ENCODE measurements around the gene PDPK1.
"Not testable (repeated sequence)": the region's sequence is repeated elsewhere in the genome, so short reads cannot be mapped to it uniquely, and the experiment has no call there.

Gene PDPK1

GRCh38 chr16:2550283-2550878 is 12.6 kb downstream of the PDPK1 start:
- DNase-seq: not testable (repeated sequence)

GRCh38 chr16:2551420-2551889 is 13.6 kb downstream of the PDPK1 start:
- DNase-seq: not testable (repeated sequence)

- DNase-seq: not testable (repeated sequence)
Observed at GRCh38 chr16:2554709-2555425, 17.0 kb downstream of the PDPK1 start.

- DNase-seq: not testable (repeated sequence)
Observed at GRCh38 chr16:2557150-2557549, 19.3 kb downstream of the PDPK1 start.

- not testable (repeated sequence) for DNase-seq
Observed at GRCh38 chr16:2560131-2560797, 22.4 kb downstream of the PDPK1 start.

DNA sequence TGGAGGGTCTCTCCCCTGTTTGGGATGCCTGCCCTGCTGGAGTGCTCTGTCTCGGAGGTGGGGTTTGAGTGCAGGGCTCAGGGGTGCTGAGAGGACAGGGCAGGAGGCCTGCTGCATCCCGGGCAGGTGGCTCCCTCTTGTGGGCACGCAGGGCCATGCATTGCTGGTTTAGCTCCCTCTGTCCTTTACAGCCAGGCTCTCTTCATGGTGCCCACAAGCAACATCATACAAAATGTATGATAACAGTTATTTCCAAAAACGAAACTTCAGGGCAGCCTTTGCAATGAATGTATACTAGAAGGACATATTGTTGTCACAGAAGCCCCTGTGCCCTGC is 22.9 kb downstream of the PDPK1 start:
- peak; percentile 75 for DNase-seq

- DNase-seq: not testable (repeated sequence)
Observed at GRCh38 chr16:2567506-2567905, 29.7 kb downstream of the PDPK1 start.

DNA sequence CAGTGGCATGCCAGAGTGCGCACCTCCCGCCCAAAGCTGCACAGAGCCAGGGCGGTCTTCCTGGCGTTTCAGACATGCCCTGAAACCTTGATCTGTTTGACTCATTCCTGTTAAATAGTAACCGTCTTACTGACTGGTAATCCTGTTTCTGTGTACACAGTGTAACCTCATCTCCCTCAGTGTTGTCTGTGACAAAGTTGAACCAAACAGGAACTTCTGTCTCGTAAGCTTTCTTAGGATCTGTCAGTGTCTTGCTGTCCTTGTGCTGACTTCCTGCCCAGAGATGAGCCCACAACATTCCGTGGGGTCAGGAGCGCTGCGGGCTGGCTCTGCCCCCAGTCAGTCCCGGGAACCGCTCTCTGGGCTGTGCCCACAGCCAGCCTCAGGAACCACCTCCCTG is 30.8 kb downstream of the PDPK1 start:
- DNase-seq: not testable (repeated sequence)

DNA sequence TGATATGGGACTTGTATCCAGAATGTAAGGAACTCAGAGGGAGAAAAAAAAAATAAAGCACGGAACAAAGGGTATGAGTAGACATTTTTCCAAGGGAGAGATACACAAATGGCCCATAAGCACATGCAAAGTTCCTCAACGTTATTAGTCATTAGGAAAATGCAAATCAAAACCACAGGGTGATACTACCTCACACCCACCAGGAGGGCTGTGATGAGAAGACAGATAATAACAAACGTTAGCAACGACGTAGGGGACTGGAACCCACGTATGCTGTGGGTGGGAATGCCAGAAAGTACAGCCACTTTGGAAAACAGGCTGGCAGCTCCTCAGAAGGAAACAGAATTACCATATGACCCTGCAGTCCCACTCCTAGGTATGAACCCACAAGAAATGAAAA is 34.9 kb downstream of the PDPK1 start:
- not testable (repeated sequence) for DNase-seq

DNA sequence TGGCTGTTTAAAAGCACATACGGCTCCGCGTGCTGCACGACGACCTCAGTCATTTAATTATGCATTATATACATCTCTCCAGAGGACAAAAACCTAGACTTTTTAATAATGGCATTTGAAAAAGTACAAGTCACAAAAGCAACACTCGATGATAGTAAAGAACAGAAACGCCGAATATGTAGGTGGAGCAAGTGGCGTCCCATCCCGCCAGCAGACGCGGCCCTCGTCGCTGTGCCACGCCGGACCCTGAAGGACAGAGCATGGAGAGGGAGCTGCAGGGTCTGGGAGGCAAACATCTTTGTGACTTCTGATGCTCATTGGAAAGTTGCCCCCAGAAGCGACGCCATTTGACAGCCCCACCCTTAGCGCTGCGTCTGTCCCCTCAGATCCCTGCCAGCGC is 38.0 kb downstream of the PDPK1 start:
- not testable (repeated sequence) for DNase-seq

DNA sequence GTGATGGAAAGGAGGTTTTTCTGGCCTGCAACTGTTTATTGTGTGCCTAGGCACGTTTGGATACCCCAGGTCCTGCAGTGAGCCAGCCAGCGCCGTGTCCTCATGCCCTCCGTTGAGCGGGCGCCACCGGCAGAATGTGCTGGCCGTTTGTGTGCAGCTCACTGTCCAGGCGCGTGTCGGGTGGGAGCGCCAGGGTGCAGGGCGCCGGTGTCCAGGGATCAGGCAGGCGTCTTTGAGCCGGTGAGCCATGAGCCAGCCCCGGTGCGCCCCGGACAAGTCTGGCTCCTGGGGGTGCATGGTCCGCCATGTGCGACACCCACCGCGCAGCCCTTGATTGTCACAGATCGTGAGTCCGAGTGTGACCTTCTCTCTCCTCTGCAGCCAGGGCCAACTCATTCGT is 39.2 kb downstream of the PDPK1 start:
- DNase-seq: not testable (repeated sequence)

DNA sequence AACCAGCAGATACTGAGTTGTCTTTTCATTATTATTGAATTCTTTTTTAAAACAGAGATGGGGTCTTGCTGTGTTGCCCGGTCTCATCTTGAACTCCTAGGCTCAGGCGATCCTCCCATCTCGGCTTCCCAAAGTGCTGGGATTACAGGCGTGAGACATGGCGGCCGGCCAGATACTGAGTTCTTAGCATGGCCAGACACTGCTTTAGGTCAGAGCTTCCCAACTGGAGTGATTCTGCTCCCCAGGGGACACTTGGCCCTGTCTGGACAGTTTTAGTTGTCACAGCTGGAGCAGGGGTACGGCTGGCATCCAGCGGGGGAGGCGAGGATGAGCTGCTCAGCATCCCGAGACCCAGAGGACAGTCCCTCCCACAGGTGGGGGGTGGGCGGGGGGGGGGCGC is 41.1 kb downstream of the PDPK1 start:
- DNase-seq: not testable (repeated sequence)

GRCh38 chr16:2580143-2580542 is 42.3 kb downstream of the PDPK1 start:
- not testable (repeated sequence) for DNase-seq

DNA sequence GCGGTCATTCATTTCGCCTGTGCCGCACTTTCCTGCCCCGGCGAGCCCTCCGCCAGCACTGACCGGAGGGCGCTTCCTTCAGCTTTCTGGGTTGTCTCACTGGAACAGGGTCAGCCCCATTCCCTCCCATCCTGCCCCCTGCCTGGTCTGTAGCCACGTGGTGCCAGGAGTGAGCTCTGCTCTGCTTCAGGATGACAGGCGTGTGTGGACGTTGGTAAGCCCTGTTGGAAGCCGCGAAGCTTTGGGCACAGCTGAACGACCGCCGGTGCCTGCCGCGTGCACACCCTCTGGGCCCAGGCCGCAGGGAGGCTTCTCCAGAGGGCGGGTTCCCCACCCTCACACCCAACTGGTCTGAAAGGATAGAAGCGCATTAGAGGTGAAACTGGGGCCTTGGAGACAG is 43.0 kb downstream of the PDPK1 start:
- not testable (repeated sequence) for DNase-seq

DNA sequence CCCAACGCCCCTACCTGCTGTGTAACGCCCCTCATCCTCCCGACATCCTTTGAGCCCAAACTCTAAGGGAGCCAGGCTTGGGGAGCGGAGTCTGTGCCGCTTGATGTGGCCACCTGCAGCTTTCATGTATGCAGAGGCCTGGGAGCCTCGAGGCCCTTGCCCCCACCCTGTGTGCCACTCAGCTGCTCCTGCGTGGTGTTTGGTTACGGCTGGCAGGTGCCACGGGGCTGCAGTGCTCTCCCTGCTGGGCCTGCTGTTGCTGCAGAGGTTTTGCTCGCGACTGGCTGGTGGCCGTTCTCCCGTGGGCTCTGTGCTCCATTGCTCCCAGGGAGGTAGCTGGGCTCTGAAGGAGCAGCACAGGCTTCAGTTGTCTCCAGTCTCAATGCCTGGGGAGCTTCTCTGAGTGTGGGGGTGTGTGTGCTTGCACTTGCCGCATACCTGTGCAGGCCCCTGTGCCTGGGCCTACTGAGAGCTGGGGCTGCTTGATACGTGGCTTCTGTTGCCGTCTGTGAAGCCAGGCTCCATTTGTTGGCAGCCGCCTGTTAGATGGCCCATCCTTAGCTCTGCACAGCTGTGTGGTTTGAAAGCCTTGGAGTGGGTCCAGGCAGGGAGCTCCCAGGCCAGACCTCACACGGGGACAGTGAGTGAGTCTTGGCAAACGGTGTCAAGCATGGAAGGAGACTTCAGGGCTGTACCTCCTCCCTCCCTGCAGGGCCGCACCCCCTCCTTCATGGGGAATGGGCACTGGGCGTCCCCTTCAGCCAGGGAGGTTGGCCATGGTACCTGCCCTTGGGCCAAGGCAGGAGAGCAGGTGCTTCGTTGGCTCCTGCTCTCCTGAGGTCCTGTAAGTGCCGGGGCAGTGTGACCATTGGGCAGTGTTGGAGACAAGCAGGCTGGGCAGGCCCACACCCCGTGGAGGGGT is 47.2 kb downstream of the PDPK1 start:
- DNase-seq: no peak

GRCh38 chr16:2585651-2586081 is 47.8 kb downstream of the PDPK1 start:
- no peak for DNase-seq

DNA sequence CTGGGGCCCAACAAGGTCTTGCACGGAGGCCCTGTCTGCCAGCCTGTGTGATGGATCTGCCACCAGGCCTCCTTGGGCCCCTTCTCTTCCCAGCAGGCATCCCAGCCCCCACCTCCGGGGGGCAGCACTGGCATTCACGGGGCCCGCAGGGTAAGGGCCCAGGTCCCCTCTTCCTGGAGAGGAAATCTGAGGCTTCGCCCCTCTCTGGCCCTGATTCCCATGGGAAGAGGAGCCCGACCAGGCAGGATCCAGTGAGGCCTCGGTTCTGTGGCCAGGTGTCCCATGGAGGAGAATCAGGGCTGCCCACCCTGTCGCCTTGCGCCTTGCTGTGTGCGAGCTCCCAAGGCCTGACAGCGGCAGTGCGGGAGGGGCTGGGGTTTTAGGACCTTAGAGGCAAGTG is 48.4 kb downstream of the PDPK1 start:
- no peak for DNase-seq

- no peak for DNase-seq
Observed at GRCh38 chr16:2586901-2587480, 49.2 kb downstream of the PDPK1 start.

- DNase-seq: no peak
Observed at GRCh38 chr16:2587891-2588565, 50.2 kb downstream of the PDPK1 start.

DNA sequence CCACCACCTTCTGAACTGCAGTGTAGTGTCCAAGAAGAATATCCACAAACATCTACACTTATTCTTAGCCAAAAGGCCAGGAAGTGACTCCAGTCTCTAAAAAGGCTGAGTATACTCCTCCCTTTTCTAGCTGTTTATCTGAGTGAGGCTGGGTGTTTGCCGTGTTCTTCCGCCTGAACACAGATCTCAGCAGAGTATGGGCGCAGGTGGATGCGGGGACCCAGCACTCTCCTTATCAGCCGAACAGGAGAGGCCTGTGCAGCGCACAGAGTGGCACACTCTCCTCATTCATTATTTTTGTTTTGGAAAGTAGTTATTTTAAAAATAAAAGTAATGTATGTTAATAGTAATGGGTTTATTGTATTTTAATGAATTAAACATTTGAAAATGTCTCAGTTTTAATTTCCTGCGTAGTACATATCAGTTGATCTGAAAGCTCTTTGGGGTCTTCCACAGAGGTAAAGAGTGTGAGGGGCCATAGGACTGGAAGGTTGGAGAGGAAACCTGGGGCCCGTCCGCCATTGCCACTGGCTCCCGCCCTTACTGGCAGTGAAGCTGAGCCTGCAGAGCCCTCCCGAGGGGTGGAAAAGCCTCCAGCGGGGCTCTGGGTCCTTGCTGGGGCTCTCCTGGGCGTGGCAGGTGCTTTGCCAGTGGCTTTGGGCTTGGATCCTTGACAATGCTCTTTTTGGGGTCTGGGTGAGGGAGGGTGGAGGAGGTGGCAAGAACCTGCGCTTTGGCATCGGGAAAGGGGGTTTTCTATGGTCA is 53.8 kb downstream of the PDPK1 start:
- no peak for DNase-seq

DNA sequence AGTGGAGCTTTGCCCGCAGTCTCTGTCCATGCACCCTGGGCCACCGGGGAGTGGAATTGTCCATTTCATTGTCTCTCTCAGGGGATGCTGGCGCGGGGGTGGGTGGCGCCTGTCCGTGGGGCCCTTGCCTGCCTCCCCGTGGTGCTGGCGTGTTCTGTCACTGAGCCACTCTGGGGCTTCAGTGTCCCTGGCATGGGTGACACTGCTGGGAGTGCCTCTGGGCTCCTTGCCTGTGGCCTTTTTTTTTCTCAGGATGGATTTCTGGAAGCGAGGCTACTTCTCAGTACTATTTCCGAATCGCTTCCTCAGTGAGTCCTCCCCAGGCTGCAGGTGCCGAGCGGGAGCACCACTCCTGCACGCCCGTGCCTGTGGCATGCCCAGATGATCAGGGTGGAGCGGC is 55.0 kb downstream of the PDPK1 start:
- no peak for DNase-seq

Measured in activated CD4-positive, alpha-beta T cell treated with anti-CD3 and anti-CD28 coated beads, Interleukin-2, amount 50 U/mL, for 16 hours (primary cell).